ENCODE results near the gene MRPS17.
"Not testable (repeated sequence)": the region's sequence is repeated elsewhere in the genome, so short reads cannot be mapped to it uniquely, and the experiment has no call there.

Gene MRPS17

GRCh38 chr7:55951637-55952351 is at the start of gene MRPS17:
TSS of gene MRPS17 (plus strand) at chr7:55951877. CDS start at chr7:55953196, 1,319 bp downstream.
- ATAC-seq = peak; percentile 100
- peak; percentile 92 for DNase-seq

GRCh38 chr7:55903985-55904759 is 47.5 kb upstream of the MRPS17 start:
- ATAC-seq = no peak

GRCh38 chr7:55912748-55913158 is 38.9 kb upstream of the MRPS17 start:
- no peak for ATAC-seq
- no peak for DNase-seq

More at GRCh38 chr7:55903985-55904759, 47.5 kb upstream of the MRPS17 start:
- no peak for DNase-seq

GRCh38 chr7:55917771-55918170 is 33.9 kb upstream of the MRPS17 start:
- no peak for DNase-seq

GRCh38 chr7:55928006-55928767 is 23.5 kb upstream of the MRPS17 start:
- no peak for DNase-seq
- no peak for ATAC-seq

More at GRCh38 chr7:55917771-55918170, 33.9 kb upstream of the MRPS17 start:
- no peak for ATAC-seq

GRCh38 chr7:55931421-55932151 is 20.1 kb upstream of the MRPS17 start:
- no peak for DNase-seq
- ATAC-seq = no peak

GRCh38 chr7:55939514-55940123 is 12.1 kb upstream of the MRPS17 start:
- no peak for ATAC-seq
- no peak for DNase-seq

- ATAC-seq = no peak
- DNase-seq = no peak
Observed at GRCh38 chr7:55946545-55946944, 5.1 kb upstream of the MRPS17 start.

- not testable (repeated sequence) for DNase-seq, ATAC-seq
Observed at GRCh38 chr7:55952352-55952671, 635 bp downstream of the MRPS17 start.

- DNase-seq = no peak
- ATAC-seq = no peak
Observed at GRCh38 chr7:55953707-55954475, 2.2 kb downstream of the MRPS17 start.

- ATAC-seq = no peak
Observed at GRCh38 chr7:55957190-55957589, 5.5 kb downstream of the MRPS17 start.

GRCh38 chr7:55962014-55962413 is 10.3 kb downstream of the MRPS17 start:
- ATAC-seq = no peak
- no peak for DNase-seq

More at GRCh38 chr7:55957190-55957589, 5.5 kb downstream of the MRPS17 start:
- DNase-seq = no peak

- ATAC-seq (no peak), DNase-seq (no peak)
Observed at GRCh38 chr7:55963584-55964168, 12.0 kb downstream of the MRPS17 start.

GRCh38 chr7:55964261-55965099 is 12.8 kb downstream of the MRPS17 start, which contains the start of gene NIPSNAP2:
TSS of gene NIPSNAP2 (plus strand) at chr7:55964585. CDS start at chr7:55964610, 25 bp downstream.
- DNase-seq (peak; percentile 76), ATAC-seq (peak; percentile 84)

- ATAC-seq (no peak), DNase-seq (no peak)
Observed at GRCh38 chr7:55965100-55965470, 13.4 kb downstream of the MRPS17 start.

GRCh38 chr7:55965805-55966421 is 14.2 kb downstream of the MRPS17 start:
- DNase-seq (no peak), ATAC-seq (no peak)

- DNase-seq (no peak), ATAC-seq (no peak)
Observed at GRCh38 chr7:55966851-55967250, 15.2 kb downstream of the MRPS17 start.

- ATAC-seq (no peak), DNase-seq (no peak)
Observed at GRCh38 chr7:55969391-55969790, 17.7 kb downstream of the MRPS17 start.

GRCh38 chr7:55970561-55970960 is 18.9 kb downstream of the MRPS17 start:
- ATAC-seq (no peak), DNase-seq (no peak)
